ENCODE data around the gene PDXP. TPM values are rescaled to one million over a fixed set of nuclear protein-coding genes. Genes with fewer than 3 reads are reported as not detected.

Gene PDXP
- total RNA-seq, 1 experiment from 2014 or later, result 24.5 TPM

GRCh38 chr22:37627545-37627944 lies 31.0 kb upstream of the PDXP start:
- H3K27me3 Mint-ChIP-seq (ENCODE audit: insufficient read depth, unreplicated experiment), result no peaks in the 10 kb centered on the region
- H3K27ac Mint-ChIP-seq (ENCODE audit: unreplicated experiment), result peak overlapping the region; percentile 54
- Histone ChIP-seq H3K36me3 (ENCODE audit: control insufficient read depth, insufficient read depth, low read length) (no peaks in the 10 kb centered on the region), H3K9me3 (no peaks in the 10 kb centered on the region), H3K27me3 (replicated peaks; ENCODE audit: control insufficient read depth, insufficient read depth, low read length) (no peaks in the 10 kb centered on the region), H3K4me1 (peaks cover 8% of the 10 kb centered on the region; the same call in 1 of the 2 replicates), H3K4me3 (ENCODE audit: low read depth, low read length) (no peak overlapping the region)
- ChIA-PET CTCF (no interaction called here), POLR2A (no interaction called here)
- no TSS peak for BruUV-seq (replicated peaks)
- H3K4me1 Mint-ChIP-seq (ENCODE audit: low read depth, unreplicated experiment), result peaks cover 5% of the 10 kb centered on the region
- no peak overlapping the region for H3K4me3 Mint-ChIP-seq (ENCODE audit: unreplicated experiment)
- DNase-seq, result no peak
- no peaks in the 10 kb centered on the region for H3K9me3 Mint-ChIP-seq (ENCODE audit: unreplicated experiment)
- intact Hi-C loops (cut with micrococcal nuclease; ENCODE audit: unreplicated experiment), result no loop called here
- peaks cover 27% of the 10 kb centered on the region for H3K36me3 Mint-ChIP-seq (ENCODE audit: insufficient read depth, unreplicated experiment)
- no peak for TF ChIP-seq CTCF (IDR thresholded peaks at IDR 0.05; ENCODE audit: insufficient read depth in 1 of 2, low read depth in 1 of 2, low read length in 1 of 2, severe bottlenecking in 1 of 2, unreplicated experiment in 1 of 2)

- Histone ChIP-seq H3K4me1 (peaks cover 11% of the 10 kb centered on the region; the same call in 1 of the 2 replicates), H3K4me3 (ENCODE audit: low read depth, low read length) (no peak overlapping the region), H3K27me3 (replicated peaks; ENCODE audit: control insufficient read depth, insufficient read depth, low read length) (no peaks in the 10 kb centered on the region), H3K9me3 (no peaks in the 10 kb centered on the region), H3K36me3 (ENCODE audit: control insufficient read depth, insufficient read depth, low read length) (no peaks in the 10 kb centered on the region)
- Mint-ChIP-seq H3K27ac (ENCODE audit: unreplicated experiment) (peak overlapping the region; percentile 32), H3K36me3 (ENCODE audit: insufficient read depth, unreplicated experiment) (peaks cover 17% of the 10 kb centered on the region), H3K4me1 (ENCODE audit: low read depth, unreplicated experiment) (peaks cover 5% of the 10 kb centered on the region), H3K4me3 (ENCODE audit: unreplicated experiment) (no peak overlapping the region), H3K27me3 (ENCODE audit: insufficient read depth, unreplicated experiment) (no peaks in the 10 kb centered on the region), H3K9me3 (ENCODE audit: unreplicated experiment) (no peaks in the 10 kb centered on the region)
- POLR2A ChIA-PET, result interaction anchor here (0.5 kb wide), 1 partner anchor 102 kb away, joined by 4 read pairs; no protein-coding TSS in a partner anchor
- CTCF ChIA-PET, result interaction anchor here (0.6 kb wide), 1 partner anchor 15 kb away, joined by 4 read pairs; no protein-coding TSS in a partner anchor
- no TSS peak for BruUV-seq (replicated peaks)
- no peak for DNase-seq
- no peak for TF ChIP-seq CTCF (IDR thresholded peaks at IDR 0.05; ENCODE audit: insufficient read depth in 1 of 2, low read depth in 1 of 2, low read length in 1 of 2, severe bottlenecking in 1 of 2, unreplicated experiment in 1 of 2)
- intact Hi-C loops (cut with micrococcal nuclease; ENCODE audit: unreplicated experiment), result no loop called here
Observed at GRCh38 chr22:37628830-37629229, 29.7 kb upstream of the PDXP start.

GRCh38 chr22:37629928-37630327 lies 28.6 kb upstream of the PDXP start:
- Histone ChIP-seq H3K36me3 (ENCODE audit: control insufficient read depth, insufficient read depth, low read length) (no peaks in the 10 kb centered on the region; the same call in 1 of the 2 replicates), H3K4me1 (peaks cover 12% of the 10 kb centered on the region; the same call in 1 of the 2 replicates), H3K9me3 (no peaks in the 10 kb centered on the region), H3K27me3 (replicated peaks; ENCODE audit: control insufficient read depth, insufficient read depth, low read length) (no peaks in the 10 kb centered on the region), H3K4me3 (ENCODE audit: low read depth, low read length) (no peak overlapping the region)
- Mint-ChIP-seq H3K36me3 (ENCODE audit: insufficient read depth, unreplicated experiment) (peaks cover 15% of the 10 kb centered on the region), H3K27ac (ENCODE audit: unreplicated experiment) (no peak overlapping the region), H3K4me3 (ENCODE audit: unreplicated experiment) (no peak overlapping the region), H3K4me1 (ENCODE audit: low read depth, unreplicated experiment) (peaks cover 5% of the 10 kb centered on the region), H3K27me3 (ENCODE audit: insufficient read depth, unreplicated experiment) (no peaks in the 10 kb centered on the region), H3K9me3 (ENCODE audit: unreplicated experiment) (no peaks in the 10 kb centered on the region)
- intact Hi-C loops (cut with micrococcal nuclease; ENCODE audit: unreplicated experiment), result no loop called here
- no TSS peak for BruUV-seq (replicated peaks)
- ChIA-PET CTCF (no interaction called here), POLR2A (no interaction called here)
- no peak for TF ChIP-seq CTCF (IDR thresholded peaks at IDR 0.05; ENCODE audit: insufficient read depth in 1 of 2, low read depth in 1 of 2, low read length in 1 of 2, severe bottlenecking in 1 of 2, unreplicated experiment in 1 of 2)
- no peak for DNase-seq
